NCI-H226 (cell line): Measurements from ENCODE around the gene CENPU.
"Not testable (repeated sequence)": the region's sequence is repeated elsewhere in the genome, so short reads cannot be mapped to it uniquely, and the experiment has no call there.

Experiments used
- DNase-seq: peaks from one replicate; pipeline ENCODE4 v3.0.0-alpha.2; 2015

Gene CENPU

GRCh38 chr4:184751585-184751956 is 17.7 kb upstream of the CENPU start:
- no peak for DNase-seq

GRCh38 chr4:184750926-184751584 is 17.2 kb upstream of the CENPU start:
- no peak for DNase-seq

GRCh38 chr4:184748251-184748652 is 14.4 kb upstream of the CENPU start:
- DNase-seq: no peak

GRCh38 chr4:184747034-184747830 is 13.3 kb upstream of the CENPU start:
- DNase-seq: no peak

- peak; percentile 74 for DNase-seq
Measured at GRCh38 chr4:184745831-184746795, 12.2 kb upstream of the CENPU start.

GRCh38 chr4:184744236-184744635 is 10.3 kb upstream of the CENPU start:
- DNase-seq: no peak

- DNase-seq: no peak
Measured at GRCh38 chr4:184743650-184744049, 9.8 kb upstream of the CENPU start.

- DNase-seq: not testable (repeated sequence)
Measured at GRCh38 chr4:184741651-184742050, 7.8 kb upstream of the CENPU start.

GRCh38 chr4:184740980-184741391 is 7.1 kb upstream of the CENPU start:
- DNase-seq: no peak

- not testable (repeated sequence) for DNase-seq
Measured at GRCh38 chr4:184739575-184739974, 5.7 kb upstream of the CENPU start.

- no peak for DNase-seq
Measured at GRCh38 chr4:184734758-184735157, 862 bp upstream of the CENPU start.

- no peak for DNase-seq
Measured at GRCh38 chr4:184732126-184732525, 1.8 kb downstream of the CENPU start.

- DNase-seq: no peak
Measured at GRCh38 chr4:184731056-184731455, 2.8 kb downstream of the CENPU start.

GRCh38 chr4:184729946-184730345 is 4.0 kb downstream of the CENPU start:
- DNase-seq: no peak

GRCh38 chr4:184728858-184729257 is 5.0 kb downstream of the CENPU start:
- no peak for DNase-seq

GRCh38 chr4:184727430-184727829 is 6.5 kb downstream of the CENPU start:
- no peak for DNase-seq

- DNase-seq: no peak
Measured at GRCh38 chr4:184722798-184723197, 11.1 kb downstream of the CENPU start.

GRCh38 chr4:184721254-184721653 is 12.6 kb downstream of the CENPU start:
- no peak for DNase-seq

- DNase-seq: no peak
Measured at GRCh38 chr4:184719407-184719806, 14.5 kb downstream of the CENPU start.

- DNase-seq: no peak
Measured at GRCh38 chr4:184715526-184715925, 18.4 kb downstream of the CENPU start.

GRCh38 chr4:184713887-184714286 is 20.0 kb downstream of the CENPU start:
- DNase-seq: no peak

- no peak for DNase-seq
Measured at GRCh38 chr4:184712322-184712721, 21.6 kb downstream of the CENPU start.

GRCh38 chr4:184706453-184706852 is 27.4 kb downstream of the CENPU start:
- DNase-seq: no peak
